Fibroblast of villous mesenchyme (primary cell): Measurements from ENCODE around the gene RAB6B. TPM values are rescaled to one million over a fixed set of nuclear protein-coding genes. Genes with fewer than 3 reads are reported as not detected.

Source experiments
- DNase-seq: peaks from one replicate; pipeline ENCODE4 v3.0.0-alpha.2; 2010; ENCODE audit warnings: low read depth
- H3K4me3 ChIP-seq: 2 replicates; pipeline ENCODE4 v1.5.1; 2011; ENCODE audit warnings: low read depth, mild to moderate bottlenecking, low read length
- CTCF ChIP-seq: IDR thresholded peaks from 2 replicates; pipeline ENCODE4 v1.5.1; 2012; ENCODE audit warnings: low read depth, mild to moderate bottlenecking, low read length; ENCODE audit not compliant: insufficient read depth
- total RNA-seq: library from RNA; depleted of rRNA; stranded (reverse); fragments of >200 nt; gene quantifications from 2 replicates; pipeline ENCODE4 v1.2.3, GENCODE V29; 2012

Gene RAB6B
- total RNA-seq, 1 donor: 0.86 TPM

GRCh38 chr3:133840767-133841166 is 54.9 kb downstream of the RAB6B start:
- DNase-seq: no peak
- TF ChIP-seq CTCF: no peak
- no peak overlapping the region for H3K4me3 ChIP-seq

- TF ChIP-seq CTCF: no peak
- H3K4me3 ChIP-seq: no peak overlapping the region
- no peak for DNase-seq
Observed at GRCh38 chr3:133840055-133840737, 55.5 kb downstream of the RAB6B start.

- H3K4me3 ChIP-seq: no peak overlapping the region
- no peak for TF ChIP-seq CTCF
- no peak for DNase-seq
Observed at GRCh38 chr3:133838916-133839800, 56.5 kb downstream of the RAB6B start.

GRCh38 chr3:133838296-133838789 is 57.3 kb downstream of the RAB6B start:
- no peak for DNase-seq
- TF ChIP-seq CTCF: no peak

GRCh38 chr3:133837487-133838295 is 58.0 kb downstream of the RAB6B start:
- no peak for DNase-seq

More at GRCh38 chr3:133838296-133838789, 57.3 kb downstream of the RAB6B start:
- no peak overlapping the region for H3K4me3 ChIP-seq

More at GRCh38 chr3:133837487-133838295, 58.0 kb downstream of the RAB6B start:
- no peak overlapping the region for H3K4me3 ChIP-seq
- no peak for TF ChIP-seq CTCF
